Measurements from ENCODE around the gene CABLES2. TPM values are rescaled to one million over a fixed set of nuclear protein-coding genes. Genes with fewer than 3 reads are reported as not detected.
"Not testable (repeated sequence)": the region's sequence is repeated elsewhere in the genome, so short reads cannot be mapped to it uniquely, and the experiment has no call there.

The CABLES2 gene
- total RNA-seq, 2 experiments from 2014 or later, result 13.2 to 13.7 TPM

- POLR2A ChIA-PET, result no interaction called here
- Mint-ChIP-seq H3K27ac (no peak overlapping the region), H3K4me1 (no peaks in the 10 kb centered on the region), H3K9me3 (no peaks in the 10 kb centered on the region), H3K4me3 (no peak overlapping the region), H3K27me3 (peaks cover 1% of the 10 kb centered on the region), H3K36me3 (ENCODE audit: low read depth) (no peaks in the 10 kb centered on the region)
- CTCF ChIA-PET, result no interaction called here
- DNase-seq, result no peak
Measured at GRCh38 chr20:62428396-62429295, 21.6 kb upstream of the CABLES2 start.

- ChIA-PET POLR2A (no interaction called here), CTCF (no interaction called here)
- no peaks in the 10 kb centered on the region for H3K36me3 Mint-ChIP-seq (ENCODE audit: low read depth)
- no peaks in the 10 kb centered on the region for H3K4me1 Mint-ChIP-seq
- H3K9me3 Mint-ChIP-seq, result no peaks in the 10 kb centered on the region
- no peak overlapping the region for H3K4me3 Mint-ChIP-seq
- H3K27me3 Mint-ChIP-seq, result no peaks in the 10 kb centered on the region
- H3K27ac Mint-ChIP-seq, result no peak overlapping the region
- DNase-seq, result no peak
Measured at GRCh38 chr20:62428002-62428372, 20.9 kb upstream of the CABLES2 start.

GRCh38 chr20:62427172-62428001 lies 20.3 kb upstream of the CABLES2 start, which contains the start of gene RBBP8NL:
TSS of gene RBBP8NL (minus strand) at chr20:62427539. CDS start at chr20:62419647, 7,892 bp downstream.
- Mint-ChIP-seq H3K4me1 (no peaks in the 10 kb centered on the region), H3K27me3 (no peaks in the 10 kb centered on the region), H3K4me3 (no peak within 1 kb of the TSS), H3K27ac (no peak within 1 kb of the TSS), H3K9me3 (no peaks in the 10 kb centered on the region), H3K36me3 (ENCODE audit: low read depth) (no peaks in the 10 kb centered on the region)
- ChIA-PET POLR2A (no interaction called here), CTCF (no interaction called here)
- no peak for DNase-seq

- no peak overlapping the region for H3K4me3 Mint-ChIP-seq
- no peaks in the 10 kb centered on the region for H3K4me1 Mint-ChIP-seq
- H3K9me3 Mint-ChIP-seq, result no peaks in the 10 kb centered on the region
- CTCF ChIA-PET, result no interaction called here
- no peak overlapping the region for H3K27ac Mint-ChIP-seq
- no peaks in the 10 kb centered on the region for H3K36me3 Mint-ChIP-seq (ENCODE audit: low read depth)
- H3K27me3 Mint-ChIP-seq, result no peaks in the 10 kb centered on the region
- DNase-seq, result no peak
- POLR2A ChIA-PET, result no interaction called here
Measured at GRCh38 chr20:62426699-62427131, 19.6 kb upstream of the CABLES2 start.

- CTCF ChIA-PET; DNase-seq; H3K4me3 Mint-ChIP-seq; H3K9me3 Mint-ChIP-seq; H3K36me3 Mint-ChIP-seq (ENCODE audit: low read depth); H3K27me3 Mint-ChIP-seq; H3K4me1 Mint-ChIP-seq; H3K27ac Mint-ChIP-seq; POLR2A ChIA-PET: not testable (repeated sequence)
Measured at GRCh38 chr20:62426059-62426348, 18.9 kb upstream of the CABLES2 start.

- CTCF ChIA-PET, result no interaction called here
- Mint-ChIP-seq H3K27ac (no peak overlapping the region), H3K27me3 (no peaks in the 10 kb centered on the region), H3K4me3 (no peak overlapping the region), H3K36me3 (ENCODE audit: low read depth) (no peaks in the 10 kb centered on the region), H3K4me1 (no peaks in the 10 kb centered on the region), H3K9me3 (no peaks in the 10 kb centered on the region)
- no peak for DNase-seq
- POLR2A ChIA-PET, result no interaction called here
Measured at GRCh38 chr20:62425281-62426058, 18.4 kb upstream of the CABLES2 start.

- no peaks in the 10 kb centered on the region for H3K27me3 Mint-ChIP-seq
- H3K27ac Mint-ChIP-seq, result no peak overlapping the region
- ChIA-PET POLR2A (no interaction called here), CTCF (no interaction called here)
- no peaks in the 10 kb centered on the region for H3K4me1 Mint-ChIP-seq
- no peaks in the 10 kb centered on the region for H3K36me3 Mint-ChIP-seq (ENCODE audit: low read depth)
- no peak overlapping the region for H3K4me3 Mint-ChIP-seq
- DNase-seq, result no peak
- no peaks in the 10 kb centered on the region for H3K9me3 Mint-ChIP-seq
Measured at GRCh38 chr20:62424249-62425107, 17.4 kb upstream of the CABLES2 start.

GRCh38 chr20:62423326-62423706 lies 16.2 kb upstream of the CABLES2 start:
- DNase-seq, result no peak
- Mint-ChIP-seq H3K27me3 (no peaks in the 10 kb centered on the region), H3K4me1 (no peaks in the 10 kb centered on the region), H3K36me3 (ENCODE audit: low read depth) (no peaks in the 10 kb centered on the region), H3K4me3 (no peak overlapping the region), H3K27ac (no peak overlapping the region), H3K9me3 (no peaks in the 10 kb centered on the region)
- ChIA-PET POLR2A (no interaction called here), CTCF (no interaction called here)

- Mint-ChIP-seq H3K9me3 (no peaks in the 10 kb centered on the region), H3K4me1 (no peaks in the 10 kb centered on the region), H3K36me3 (ENCODE audit: low read depth) (no peaks in the 10 kb centered on the region), H3K27me3 (no peaks in the 10 kb centered on the region), H3K4me3 (no peak overlapping the region), H3K27ac (no peak overlapping the region)
- no peak for DNase-seq
- ChIA-PET POLR2A (no interaction called here), CTCF (no interaction called here)
Measured at GRCh38 chr20:62422636-62423325, 15.7 kb upstream of the CABLES2 start.

- Mint-ChIP-seq H3K9me3 (no peaks in the 10 kb centered on the region), H3K27ac (no peak overlapping the region), H3K36me3 (ENCODE audit: low read depth) (no peaks in the 10 kb centered on the region), H3K4me1 (no peaks in the 10 kb centered on the region), H3K4me3 (no peak overlapping the region), H3K27me3 (no peaks in the 10 kb centered on the region)
- ChIA-PET POLR2A (no interaction called here), CTCF (no interaction called here)
- DNase-seq, result no peak
Measured at GRCh38 chr20:62421716-62421990, 14.6 kb upstream of the CABLES2 start.

GRCh38 chr20:62420846-62421715 lies 14.0 kb upstream of the CABLES2 start:
- CTCF ChIA-PET, result no interaction called here
- no peaks in the 10 kb centered on the region for H3K4me1 Mint-ChIP-seq
- no peaks in the 10 kb centered on the region for H3K9me3 Mint-ChIP-seq
- H3K4me3 Mint-ChIP-seq, result no peak overlapping the region
- DNase-seq, result no peak
- no peak overlapping the region for H3K27ac Mint-ChIP-seq
- H3K36me3 Mint-ChIP-seq (ENCODE audit: low read depth), result no peaks in the 10 kb centered on the region
- H3K27me3 Mint-ChIP-seq, result no peaks in the 10 kb centered on the region
- POLR2A ChIA-PET, result no interaction called here

GRCh38 chr20:62419759-62420158 lies 12.7 kb upstream of the CABLES2 start:
- POLR2A ChIA-PET, result no interaction called here
- Mint-ChIP-seq H3K27ac (no peak overlapping the region), H3K36me3 (ENCODE audit: low read depth) (no peaks in the 10 kb centered on the region), H3K4me1 (no peaks in the 10 kb centered on the region), H3K9me3 (no peaks in the 10 kb centered on the region), H3K4me3 (no peak overlapping the region), H3K27me3 (no peaks in the 10 kb centered on the region)
- CTCF ChIA-PET, result no interaction called here
- DNase-seq, result no peak

All from activated CD4-positive, alpha-beta memory T cell treated with anti-CD3 and anti-CD28 coated beads, Interleukin-2, amount 10 ng/mL, durations not matched to agents 7 days and 5 days (primary cell).